Amygdala (tissue), 56 donors: ENCODE data around the gene CDC45.
"Not testable (repeated sequence)": the region's sequence is repeated elsewhere in the genome, so short reads cannot be mapped to it uniquely, and the experiment has no call there.

Experiments used
- DNase-seq, 56 donors: peaks; one replicate each; lab custom pipeline; 2025; lab: John Stamatoyannopoulos, UW

Gene CDC45

GRCh38 chr22:19525116-19525660 lies 45.5 kb downstream of the CDC45 start:
- no peak for DNase-seq

GRCh38 chr22:19525666-19526065 lies 45.9 kb downstream of the CDC45 start:
- no peak for DNase-seq

DNA sequence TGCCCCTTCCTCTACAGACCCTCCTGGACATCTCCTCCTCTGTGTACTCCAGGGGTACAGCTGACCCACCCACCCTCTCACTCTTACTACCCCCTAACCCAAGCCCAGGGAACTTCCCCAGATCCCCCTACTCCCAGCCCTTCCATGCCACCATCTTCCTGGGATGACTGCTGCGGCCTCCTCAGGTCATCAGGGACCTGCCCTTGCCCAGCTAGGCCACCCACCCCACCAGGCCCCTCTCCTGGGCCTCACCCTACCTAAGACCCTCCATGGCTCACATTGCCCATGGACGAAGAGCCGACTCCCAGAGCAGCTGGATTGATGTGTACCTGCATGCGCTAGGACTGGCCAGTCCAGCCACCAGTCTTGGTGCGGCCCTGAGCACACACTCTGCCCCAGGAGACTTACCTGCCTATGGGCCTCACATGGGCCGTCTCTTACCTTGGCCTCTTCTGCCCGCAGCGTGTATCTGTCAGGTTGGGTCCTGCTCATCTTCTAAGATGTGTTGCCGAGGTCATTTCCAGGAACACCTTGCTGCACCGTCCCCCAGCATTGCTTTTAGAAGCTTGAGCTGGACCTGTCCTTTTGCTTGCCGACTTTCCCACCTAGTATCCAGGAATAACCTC lies 46.5 kb downstream of the CDC45 start:
- DNase-seq: no peak

- DNase-seq: no peak
Measured at GRCh38 chr22:19526702-19527111, 47.0 kb downstream of the CDC45 start.

DNA sequence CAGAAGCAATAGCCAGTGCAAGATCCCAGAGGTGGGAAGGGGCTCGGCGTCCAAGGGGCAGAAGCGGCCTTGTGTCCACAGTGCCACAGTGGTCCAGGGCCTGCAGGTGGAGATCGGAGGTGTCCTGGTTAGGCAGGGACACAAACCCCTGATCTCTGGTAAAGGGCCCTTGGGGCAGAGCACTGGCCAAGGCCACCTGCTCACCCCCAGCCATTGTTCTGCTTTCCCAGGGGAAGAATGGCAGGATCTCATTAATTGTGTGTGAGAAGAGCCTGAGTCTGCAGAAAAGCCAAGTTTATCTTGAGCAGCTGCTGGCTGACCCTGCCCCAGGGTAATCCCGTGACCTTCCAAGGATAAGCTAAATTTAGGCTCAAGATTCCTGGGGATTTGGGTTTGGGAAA lies 47.6 kb downstream of the CDC45 start:
- DNase-seq: no peak

GRCh38 chr22:19527861-19528417 lies 48.2 kb downstream of the CDC45 start:
- DNase-seq: no peak

DNA sequence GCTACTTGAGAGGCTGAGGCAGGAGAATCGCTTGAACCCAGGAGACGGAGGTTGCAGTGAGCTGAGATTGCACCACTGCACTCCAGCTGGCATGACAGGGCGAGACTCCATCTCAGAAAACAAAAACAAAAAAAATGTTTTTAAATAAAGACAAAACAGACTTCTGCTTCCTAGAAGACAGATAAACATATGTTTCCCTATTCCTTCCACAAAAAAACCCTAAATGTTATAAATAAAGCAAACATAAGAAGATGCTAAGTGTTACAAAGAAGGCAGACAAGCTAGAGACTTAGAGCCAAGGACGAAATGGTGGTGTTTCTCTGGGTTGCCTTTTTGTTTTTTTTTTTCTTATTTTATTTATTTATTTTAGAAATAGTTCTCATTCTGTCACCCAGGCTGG lies 50.1 kb downstream of the CDC45 start:
- DNase-seq: no peak

- no peak for DNase-seq
Measured at GRCh38 chr22:19530751-19531150, 51.0 kb downstream of the CDC45 start.

- not testable (repeated sequence) for DNase-seq
Measured at GRCh38 chr22:19531327-19531726, 51.6 kb downstream of the CDC45 start.

DNA sequence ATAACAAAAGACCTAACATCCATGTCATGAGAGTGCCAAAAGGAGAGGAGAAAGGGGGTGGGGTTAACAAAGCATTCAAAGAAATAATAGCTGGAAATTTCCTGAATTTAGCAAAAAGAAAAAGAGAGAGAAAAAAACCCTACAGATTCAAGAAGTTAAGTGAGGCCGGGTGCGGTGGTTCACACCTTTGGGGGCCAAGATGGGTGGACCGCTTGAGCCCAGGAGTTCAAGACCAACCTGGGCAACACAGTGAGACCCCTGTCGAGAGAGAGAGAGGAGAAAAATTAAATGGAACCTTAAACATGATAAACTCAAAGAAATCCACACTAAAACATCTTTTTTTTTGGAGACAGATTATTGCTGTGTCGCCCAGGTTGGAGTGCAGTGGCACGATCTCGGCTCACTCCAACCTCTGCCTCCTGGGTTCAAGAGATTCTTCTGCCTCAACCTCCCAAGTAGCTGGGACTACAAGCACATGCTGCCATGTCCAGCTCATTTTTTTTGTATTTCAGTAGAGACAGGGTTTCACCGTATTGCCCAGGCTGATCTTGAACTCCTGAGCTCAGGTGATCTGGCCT lies 53.4 kb downstream of the CDC45 start:
- DNase-seq: no peak

- DNase-seq: no peak
Measured at GRCh38 chr22:19533857-19534256, 54.1 kb downstream of the CDC45 start.

- DNase-seq: no peak
Measured at GRCh38 chr22:19535001-19535400, 55.3 kb downstream of the CDC45 start.

- DNase-seq: no peak
Measured at GRCh38 chr22:19536564-19536963, 56.8 kb downstream of the CDC45 start.

GRCh38 chr22:19537941-19538488 lies 58.3 kb downstream of the CDC45 start:
- DNase-seq: no peak

GRCh38 chr22:19540394-19540793 lies 60.7 kb downstream of the CDC45 start:
- no peak for DNase-seq

DNA sequence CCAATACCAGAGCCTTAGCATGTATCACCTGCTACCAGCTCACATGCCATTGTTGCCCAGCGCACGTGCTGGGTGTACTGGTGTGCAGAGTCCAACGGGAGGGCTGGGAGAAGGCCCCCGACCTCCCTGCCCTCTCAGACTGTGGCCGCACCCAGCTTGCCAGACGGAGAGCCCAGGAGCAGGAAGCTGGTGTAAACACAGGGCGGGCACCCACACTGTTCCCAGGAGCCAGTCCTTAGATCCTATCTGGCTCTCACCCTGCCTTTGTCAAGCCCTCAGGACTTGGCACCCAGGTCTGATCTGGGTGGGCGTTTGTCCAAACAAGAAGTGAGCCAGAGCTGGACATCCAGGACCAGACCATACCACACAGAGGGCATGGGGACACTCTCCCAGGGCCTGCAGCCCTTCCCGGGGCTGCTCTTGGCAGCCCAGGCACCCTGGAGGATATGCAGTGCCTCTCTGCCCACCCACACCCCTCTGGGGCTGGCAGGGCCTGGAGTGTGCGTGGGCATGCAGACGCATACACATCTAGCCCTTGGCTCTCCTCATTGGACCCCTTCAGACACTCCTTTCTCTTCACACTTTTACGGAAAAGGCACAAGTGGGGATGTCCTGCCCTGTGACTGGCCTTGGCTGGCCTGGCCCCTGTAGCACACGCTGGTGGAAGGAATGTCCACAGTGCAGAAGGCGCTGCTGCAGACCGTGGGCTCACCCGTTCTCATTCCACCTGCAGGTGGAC lies 64.4 kb downstream of the CDC45 start:
- DNase-seq: no peak

GRCh38 chr22:19545935-19546207 lies 66.2 kb downstream of the CDC45 start:
- DNase-seq: no peak

- no peak for DNase-seq
Measured at GRCh38 chr22:19546680-19547079, 67.0 kb downstream of the CDC45 start.

- no peak for DNase-seq
Measured at GRCh38 chr22:19547620-19548019, 67.9 kb downstream of the CDC45 start.

- DNase-seq: not testable (repeated sequence)
Measured at GRCh38 chr22:19548427-19548826, 68.7 kb downstream of the CDC45 start.

DNA sequence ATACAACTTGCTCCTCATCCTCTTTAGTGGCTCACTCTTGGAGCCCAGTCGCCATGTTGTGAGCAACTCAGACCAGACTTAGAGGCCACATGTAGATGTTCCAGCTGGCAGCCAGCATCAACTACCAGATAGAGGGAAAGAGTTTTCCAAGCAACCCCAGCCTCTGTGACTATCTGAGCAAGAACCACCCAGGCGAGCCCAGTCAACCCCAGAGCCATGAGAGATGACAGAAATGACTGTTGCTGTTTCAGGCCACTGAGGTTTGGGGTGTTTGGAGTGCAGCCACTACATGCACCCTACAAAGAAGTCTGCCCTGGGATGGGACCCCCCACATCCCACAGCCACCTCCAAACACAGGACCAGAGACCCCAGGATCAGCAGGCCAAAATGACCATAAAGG lies 69.2 kb downstream of the CDC45 start:
- no peak for DNase-seq
